Measurements from ENCODE around the gene RPS25. TPM values are rescaled to one million over a fixed set of nuclear protein-coding genes. Genes with fewer than 3 reads are reported as not detected.

Gene RPS25
- total and polyA plus RNA-seq, 10 of the 15 experiments (the other 5 are each of a cell fraction or from before 2014, with no cell fraction given): 886 to 3,746 (median 3,066) TPM

DNA sequence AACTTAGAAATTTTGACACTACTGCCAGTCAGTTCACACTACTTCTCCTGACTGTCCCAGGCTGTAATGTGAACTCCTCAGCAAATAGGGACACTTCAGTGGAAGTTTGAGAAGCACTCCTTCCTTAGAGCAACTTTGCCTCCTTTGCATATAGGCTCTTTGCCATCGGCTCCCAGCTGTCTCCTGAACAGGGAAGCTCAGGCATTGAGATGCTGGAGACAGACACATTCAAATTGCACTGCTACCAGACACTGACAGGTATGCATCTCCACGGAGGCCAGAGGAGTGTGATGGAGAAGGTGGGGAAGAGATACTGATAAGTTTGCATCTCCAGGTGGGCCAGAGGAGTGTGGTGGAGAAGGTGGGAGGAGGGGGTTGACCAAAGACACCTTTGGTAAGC is 1.9 kb upstream of the RPS25 start:
- Histone ChIP-seq H3K79me2 (ENCODE audit: control insufficient read depth, insufficient read depth, low read length) (peaks cover 50% of the 10 kb centered on the region), H3K4me2 (ENCODE audit: control insufficient read depth, insufficient read depth) (peak overlapping the region; percentile 92), H3K4me1 (ENCODE audit: control insufficient read depth, insufficient read depth, low read length) (no peaks in the 10 kb centered on the region; the same call in 1 of the 2 replicates), H3K27ac (ENCODE audit: control insufficient read depth, insufficient read depth) (no peak overlapping the region; the same call in 1 of the 2 replicates), H3K27me3 (replicated peaks in 1 of 2; ENCODE audit: control insufficient read depth in 2 of 2, insufficient read depth in 2 of 2, low read length in 1 of 2) (no peaks in the 10 kb centered on the region), H4K20me1 (ENCODE audit: control insufficient read depth, insufficient read depth) (no peaks in the 10 kb centered on the region), H3K36me3 (ENCODE audit: control insufficient read depth in 2 of 2, insufficient read depth in 2 of 2, low read length in 1 of 2) (peaks cover 14 to 15% of the 10 kb centered on the region in 2 experiments), H3K4me3 (peak overlapping the region; percentile 96), H2AFZ (ENCODE audit: control insufficient read depth, low read depth, low read length) (no peak overlapping the region), H3K9me3 (replicated peaks; ENCODE audit: control insufficient read depth, insufficient read depth, low read length) (no peaks in the 10 kb centered on the region; the same call in 2 of the 3 replicates), H3K9ac (ENCODE audit: control insufficient read depth, insufficient read depth, low read length) (peak overlapping the region; percentile 24)
- BruUV-seq (replicated peaks): no TSS peak
- TF ChIP-seq, protein P1, sequence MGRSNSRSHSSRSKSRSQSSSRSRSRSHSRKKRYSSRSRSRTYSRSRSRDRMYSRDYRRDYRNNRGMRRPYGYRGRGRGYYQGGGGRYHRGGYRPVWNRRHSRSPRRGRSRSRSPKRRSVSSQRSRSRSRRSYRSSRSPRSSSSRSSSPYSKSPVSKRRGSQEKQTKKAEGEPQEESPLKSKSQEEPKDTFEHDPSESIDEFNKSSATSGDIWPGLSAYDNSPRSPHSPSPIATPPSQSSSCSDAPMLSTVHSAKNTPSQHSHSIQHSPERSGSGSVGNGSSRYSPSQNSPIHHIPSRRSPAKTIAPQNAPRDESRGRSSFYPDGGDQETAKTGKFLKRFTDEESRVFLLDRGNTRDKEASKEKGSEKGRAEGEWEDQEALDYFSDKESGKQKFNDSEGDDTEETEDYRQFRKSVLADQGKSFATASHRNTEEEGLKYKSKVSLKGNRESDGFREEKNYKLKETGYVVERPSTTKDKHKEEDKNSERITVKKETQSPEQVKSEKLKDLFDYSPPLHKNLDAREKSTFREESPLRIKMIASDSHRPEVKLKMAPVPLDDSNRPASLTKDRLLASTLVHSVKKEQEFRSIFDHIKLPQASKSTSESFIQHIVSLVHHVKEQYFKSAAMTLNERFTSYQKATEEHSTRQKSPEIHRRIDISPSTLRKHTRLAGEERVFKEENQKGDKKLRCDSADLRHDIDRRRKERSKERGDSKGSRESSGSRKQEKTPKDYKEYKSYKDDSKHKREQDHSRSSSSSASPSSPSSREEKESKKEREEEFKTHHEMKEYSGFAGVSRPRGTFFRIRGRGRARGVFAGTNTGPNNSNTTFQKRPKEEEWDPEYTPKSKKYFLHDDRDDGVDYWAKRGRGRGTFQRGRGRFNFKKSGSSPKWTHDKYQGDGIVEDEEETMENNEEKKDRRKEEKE (IDR thresholded peaks at IDR 0.05): no peak
- TF ChIP-seq RBBP5 (conservative IDR thresholded peaks at IDR 0.05) (no peak), MYC (IDR thresholded peaks at IDR 0.05; ENCODE audit: insufficient read depth, insufficient read length, insufficient replicate concordance, low read length, severe bottlenecking) (no peak), CHD2 (IDR thresholded peaks at IDR 0.05; ENCODE audit: borderline replicate concordance, low read depth, low read length) (no peak), TCF7 (IDR thresholded peaks at IDR 0.05; ENCODE audit: borderline replicate concordance) (no peak), HDGF (IDR thresholded peaks at IDR 0.05) (no peak), MYB (IDR thresholded peaks at IDR 0.05; ENCODE audit: borderline replicate concordance, low read depth, low read length) (no peak)
- TF ChIP-seq, protein P2, sequence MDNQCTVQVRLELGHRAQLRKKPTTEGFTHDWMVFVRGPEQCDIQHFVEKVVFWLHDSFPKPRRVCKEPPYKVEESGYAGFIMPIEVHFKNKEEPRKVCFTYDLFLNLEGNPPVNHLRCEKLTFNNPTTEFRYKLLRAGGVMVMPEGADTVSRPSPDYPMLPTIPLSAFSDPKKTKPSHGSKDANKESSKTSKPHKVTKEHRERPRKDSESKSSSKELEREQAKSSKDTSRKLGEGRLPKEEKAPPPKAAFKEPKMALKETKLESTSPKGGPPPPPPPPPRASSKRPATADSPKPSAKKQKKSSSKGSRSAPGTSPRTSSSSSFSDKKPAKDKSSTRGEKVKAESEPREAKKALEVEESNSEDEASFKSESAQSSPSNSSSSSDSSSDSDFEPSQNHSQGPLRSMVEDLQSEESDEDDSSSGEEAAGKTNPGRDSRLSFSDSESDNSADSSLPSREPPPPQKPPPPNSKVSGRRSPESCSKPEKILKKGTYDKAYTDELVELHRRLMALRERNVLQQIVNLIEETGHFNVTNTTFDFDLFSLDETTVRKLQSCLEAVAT (IDR thresholded peaks at IDR 0.05): no peak
- TF ChIP-seq, protein P3, sequence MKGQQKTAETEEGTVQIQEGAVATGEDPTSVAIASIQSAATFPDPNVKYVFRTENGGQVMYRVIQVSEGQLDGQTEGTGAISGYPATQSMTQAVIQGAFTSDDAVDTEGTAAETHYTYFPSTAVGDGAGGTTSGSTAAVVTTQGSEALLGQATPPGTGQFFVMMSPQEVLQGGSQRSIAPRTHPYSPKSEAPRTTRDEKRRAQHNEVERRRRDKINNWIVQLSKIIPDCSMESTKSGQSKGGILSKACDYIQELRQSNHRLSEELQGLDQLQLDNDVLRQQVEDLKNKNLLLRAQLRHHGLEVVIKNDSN (IDR thresholded peaks at IDR 0.05; ENCODE audit: borderline replicate concordance, extremely low read length, insufficient read depth, low read depth, low read length): no peak
- TF ChIP-seq, protein P4, sequence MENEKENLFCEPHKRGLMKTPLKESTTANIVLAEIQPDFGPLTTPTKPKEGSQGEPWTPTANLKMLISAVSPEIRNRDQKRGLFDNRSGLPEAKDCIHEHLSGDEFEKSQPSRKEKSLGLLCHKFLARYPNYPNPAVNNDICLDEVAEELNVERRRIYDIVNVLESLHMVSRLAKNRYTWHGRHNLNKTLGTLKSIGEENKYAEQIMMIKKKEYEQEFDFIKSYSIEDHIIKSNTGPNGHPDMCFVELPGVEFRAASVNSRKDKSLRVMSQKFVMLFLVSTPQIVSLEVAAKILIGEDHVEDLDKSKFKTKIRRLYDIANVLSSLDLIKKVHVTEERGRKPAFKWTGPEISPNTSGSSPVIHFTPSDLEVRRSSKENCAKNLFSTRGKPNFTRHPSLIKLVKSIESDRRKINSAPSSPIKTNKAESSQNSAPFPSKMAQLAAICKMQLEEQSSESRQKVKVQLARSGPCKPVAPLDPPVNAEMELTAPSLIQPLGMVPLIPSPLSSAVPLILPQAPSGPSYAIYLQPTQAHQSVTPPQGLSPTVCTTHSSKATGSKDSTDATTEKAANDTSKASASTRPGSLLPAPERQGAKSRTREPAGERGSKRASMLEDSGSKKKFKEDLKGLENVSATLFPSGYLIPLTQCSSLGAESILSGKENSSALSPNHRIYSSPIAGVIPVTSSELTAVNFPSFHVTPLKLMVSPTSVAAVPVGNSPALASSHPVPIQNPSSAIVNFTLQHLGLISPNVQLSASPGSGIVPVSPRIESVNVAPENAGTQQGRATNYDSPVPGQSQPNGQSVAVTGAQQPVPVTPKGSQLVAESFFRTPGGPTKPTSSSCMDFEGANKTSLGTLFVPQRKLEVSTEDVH (IDR thresholded peaks at IDR 0.05; ENCODE audit: low read depth, partially characterized antibody): no peak
- TF ChIP-seq, protein P5, sequence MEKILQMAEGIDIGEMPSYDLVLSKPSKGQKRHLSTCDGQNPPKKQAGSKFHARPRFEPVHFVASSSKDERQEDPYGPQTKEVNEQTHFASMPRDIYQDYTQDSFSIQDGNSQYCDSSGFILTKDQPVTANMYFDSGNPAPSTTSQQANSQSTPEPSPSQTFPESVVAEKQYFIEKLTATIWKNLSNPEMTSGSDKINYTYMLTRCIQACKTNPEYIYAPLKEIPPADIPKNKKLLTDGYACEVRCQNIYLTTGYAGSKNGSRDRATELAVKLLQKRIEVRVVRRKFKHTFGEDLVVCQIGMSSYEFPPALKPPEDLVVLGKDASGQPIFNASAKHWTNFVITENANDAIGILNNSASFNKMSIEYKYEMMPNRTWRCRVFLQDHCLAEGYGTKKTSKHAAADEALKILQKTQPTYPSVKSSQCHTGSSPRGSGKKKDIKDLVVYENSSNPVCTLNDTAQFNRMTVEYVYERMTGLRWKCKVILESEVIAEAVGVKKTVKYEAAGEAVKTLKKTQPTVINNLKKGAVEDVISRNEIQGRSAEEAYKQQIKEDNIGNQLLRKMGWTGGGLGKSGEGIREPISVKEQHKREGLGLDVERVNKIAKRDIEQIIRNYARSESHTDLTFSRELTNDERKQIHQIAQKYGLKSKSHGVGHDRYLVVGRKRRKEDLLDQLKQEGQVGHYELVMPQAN (conservative IDR thresholded peaks at IDR 0.05): no peak
- SMC1A ChIA-PET (ENCODE audit: uncharacterized antibody, unreplicated experiment): interaction anchor here (1.3 to 6.4 kb wide), 4 partner anchors 10 to 86 kb away, joined by 3 to 40 read pairs (median 15); partner anchors contain the start of genes CENATAC and SLC37A4
- CTCF ChIA-PET: interaction anchor here (1.3 to 3.2 kb wide), 3 partner anchors 10 to 37 kb away, joined by 4 to 16 read pairs (median 16); partner anchors contain the start of gene HYOU1
- ATAC-seq: no peak
- no peak for DNase-seq (ENCODE audit: low read depth, low spot score)
- intact Hi-C loops (cut with micrococcal nuclease; ENCODE audit: unreplicated experiment) (loop anchor here (2.0 to 5.0 kb wide), 2 partner anchors 37 to 82 kb away; partner anchors contain the start of genes DPAGT1 and HYOU1), in situ Hi-C loops (cut with MboI) (no loop called here)
- no peak for FAIRE-seq
- POLR2A ChIA-PET: interaction anchor here (0.6 to 2.1 kb wide), 6 partner anchors 10 to 301 kb away, joined by 3 to 6 read pairs (median 4); partner anchors contain the start of genes C2CD2L, HYOU1 and SLC37A4
- RAD21 ChIA-PET (ENCODE audit: unreplicated experiment): interaction anchor here (1.3 kb wide), 1 partner anchor 65 kb away, joined by 4 read pairs; the partner anchor contains the start of gene HMBS
- WGBS (ENCODE audit: insufficient coverage, insufficient replicate concordance, low lambda C conversion rate, missing lambda C conversion rate): 44% methylated on average over 2 of the region's 2 CpGs
